ENCODE data around the gene SLC5A9. TPM values are rescaled to one million over a fixed set of nuclear protein-coding genes. Genes with fewer than 3 reads are reported as not detected.
A peak's percentile ranks its signal among the peaks of the same experiment; 100 is the strongest.
"Not testable (repeated sequence)": the region's sequence is repeated elsewhere in the genome, so short reads cannot be mapped to it uniquely, and the experiment has no call there.

Gene SLC5A9
- total RNA-seq, 1 donor from 2014 or later, result 0.57 TPM

DNA sequence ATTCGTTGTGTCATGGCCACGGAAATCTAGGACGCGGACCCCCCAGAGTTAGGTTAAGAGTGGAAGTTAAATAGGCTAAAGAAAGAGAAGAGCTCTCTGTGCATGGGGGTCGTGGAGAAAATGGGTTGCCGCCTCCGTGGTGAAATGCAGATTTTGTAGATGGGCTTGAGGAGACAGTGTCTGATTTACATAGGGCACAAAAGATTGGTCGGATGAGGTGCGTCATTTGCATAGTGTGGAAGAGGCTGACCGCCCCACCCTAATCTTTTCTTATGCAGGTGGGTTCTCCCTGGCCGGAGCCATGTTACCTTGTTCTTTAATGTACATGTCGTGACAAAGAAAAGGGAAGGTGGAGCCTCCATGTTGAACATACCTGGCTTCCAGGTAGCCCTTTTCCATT, 14.3 kb upstream of the SLC5A9 start:
- intact Hi-C loops (cut with DNase I), result no loop called here

DNA sequence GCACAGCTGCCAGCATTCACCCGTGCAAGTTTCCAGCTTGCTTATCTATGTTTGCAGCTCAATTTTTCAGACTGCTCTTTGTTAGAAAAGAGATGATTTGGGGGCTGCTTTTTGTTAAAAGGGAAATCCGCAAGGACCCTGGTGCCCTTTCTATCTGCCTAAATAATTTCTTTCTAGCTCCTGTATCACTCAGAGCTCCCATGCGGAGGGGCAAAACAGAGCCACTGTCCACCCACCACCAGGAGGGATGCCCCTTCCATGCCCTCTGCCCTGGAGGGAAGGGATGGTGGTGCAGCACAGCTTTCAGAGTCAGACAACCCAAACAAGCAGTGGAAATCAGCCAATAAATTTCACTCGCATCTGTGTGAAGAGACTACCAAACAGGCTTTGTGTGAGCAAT, 13.9 kb upstream of the SLC5A9 start:
- intact Hi-C loops (cut with DNase I), result no loop called here
- DNase-seq (ENCODE audit: low spot score), result no peak

More for the DNA sequence above, 14.3 kb upstream of the SLC5A9 start:
- no peak for DNase-seq (ENCODE audit: low spot score)

DNA sequence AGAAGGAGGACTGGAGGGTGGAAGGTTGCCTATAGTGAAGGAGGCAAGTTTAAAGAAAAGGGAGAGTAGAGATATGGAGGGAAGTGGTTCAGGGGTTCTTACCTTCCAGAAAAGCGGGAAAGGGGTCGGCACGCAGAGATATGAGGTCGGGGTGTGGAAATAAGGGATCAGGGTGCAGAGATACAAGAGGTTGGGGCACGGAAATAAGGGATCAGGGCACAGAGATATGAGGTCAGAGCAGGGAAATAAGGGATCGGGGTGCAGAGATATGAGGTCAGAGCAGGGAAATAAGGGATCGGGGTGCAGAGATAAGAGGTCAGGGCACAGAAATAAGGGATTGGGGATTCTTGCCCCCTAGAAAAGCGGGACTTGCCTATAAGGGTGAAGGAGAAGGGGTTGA, 9.1 kb upstream of the SLC5A9 start:
- intact Hi-C loops (cut with DNase I); DNase-seq (ENCODE audit: low spot score): not testable (repeated sequence)

DNA sequence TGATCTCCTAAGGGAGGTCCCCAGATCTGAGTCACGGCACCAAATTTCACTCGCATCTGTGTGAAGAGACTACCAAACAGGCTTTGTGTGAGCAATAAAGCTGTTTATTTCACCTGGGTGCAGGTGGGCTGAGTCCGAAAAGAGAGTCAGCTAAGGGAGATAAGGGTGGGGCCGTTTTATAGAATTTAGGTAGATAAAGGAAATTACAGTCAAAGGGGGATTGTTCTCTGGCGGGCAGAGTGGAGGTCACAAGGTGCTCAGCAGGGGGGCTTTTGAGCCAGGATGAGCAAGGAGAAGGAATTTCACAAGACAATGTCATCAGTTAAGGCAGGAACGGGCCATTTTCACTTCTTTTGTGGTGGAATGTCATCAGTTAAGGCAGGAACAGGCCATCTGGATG, 8.2 kb upstream of the SLC5A9 start:
- DNase-seq (ENCODE audit: low spot score); intact Hi-C loops (cut with DNase I): not testable (repeated sequence)

DNA sequence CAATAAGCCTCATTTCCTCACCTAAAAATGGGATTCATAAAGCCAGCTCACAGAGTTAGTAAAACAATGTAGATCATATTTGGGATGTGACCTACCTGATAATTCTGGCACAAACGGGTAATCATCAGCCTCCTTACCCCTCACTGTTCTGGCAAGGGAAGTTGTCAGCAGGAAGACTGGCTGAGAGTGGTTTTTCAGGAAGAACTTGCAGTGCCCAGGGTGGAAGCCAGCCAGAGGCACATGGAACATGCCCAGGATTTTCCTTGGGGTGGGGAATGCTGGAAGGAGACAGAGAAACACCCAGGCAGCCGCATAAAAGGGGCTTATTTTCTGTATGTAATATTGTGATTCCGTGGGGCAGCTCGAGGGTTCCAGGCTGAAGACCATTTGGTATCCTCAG, 7.7 kb upstream of the SLC5A9 start:
- intact Hi-C loops (cut with DNase I), result no loop called here
- no peak for DNase-seq (ENCODE audit: low spot score)

DNA sequence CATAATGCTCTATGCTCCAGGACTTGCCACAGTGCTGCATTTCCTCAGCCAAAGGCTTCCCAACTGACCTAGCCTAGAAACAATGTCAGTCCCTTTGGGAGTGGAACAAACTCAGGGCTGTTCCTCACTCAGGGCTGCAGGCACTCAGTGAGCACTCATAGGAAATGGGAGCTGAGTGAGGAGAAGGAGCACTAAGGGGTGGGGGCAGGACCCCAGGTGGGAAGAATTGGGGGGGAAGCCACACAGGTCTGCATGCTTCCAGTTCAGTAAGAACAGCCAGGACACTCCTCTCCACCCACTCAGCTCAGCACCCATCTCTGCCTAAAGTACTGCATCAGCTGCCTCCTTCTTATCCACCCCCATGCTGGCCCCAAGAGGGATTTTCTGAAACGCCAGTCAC, 7.3 kb upstream of the SLC5A9 start:
- DNase-seq (ENCODE audit: low spot score), result no peak
- intact Hi-C loops (cut with DNase I), result no loop called here

DNA sequence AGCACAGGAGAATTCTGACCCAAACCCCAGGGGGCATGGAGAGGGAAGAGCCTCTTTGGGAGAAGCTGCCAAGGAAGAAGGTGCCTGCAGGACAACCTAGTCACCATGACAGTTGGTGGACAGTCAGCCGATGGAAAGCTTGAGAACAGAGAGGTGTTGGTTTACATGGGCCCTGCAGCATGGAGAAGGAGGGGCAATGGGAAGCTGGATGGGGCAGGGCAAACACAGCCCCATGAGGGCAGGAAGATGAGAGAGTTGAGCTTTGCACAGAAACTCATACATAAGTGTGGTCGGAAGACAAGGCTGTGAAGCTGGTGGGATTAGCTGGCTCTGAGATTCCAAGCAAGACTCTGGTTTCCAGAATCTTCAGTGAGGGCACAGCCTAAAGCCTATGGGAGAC, 6.6 kb upstream of the SLC5A9 start:
- DNase-seq (ENCODE audit: low spot score), result no peak
- intact Hi-C loops (cut with DNase I), result no loop called here

DNA sequence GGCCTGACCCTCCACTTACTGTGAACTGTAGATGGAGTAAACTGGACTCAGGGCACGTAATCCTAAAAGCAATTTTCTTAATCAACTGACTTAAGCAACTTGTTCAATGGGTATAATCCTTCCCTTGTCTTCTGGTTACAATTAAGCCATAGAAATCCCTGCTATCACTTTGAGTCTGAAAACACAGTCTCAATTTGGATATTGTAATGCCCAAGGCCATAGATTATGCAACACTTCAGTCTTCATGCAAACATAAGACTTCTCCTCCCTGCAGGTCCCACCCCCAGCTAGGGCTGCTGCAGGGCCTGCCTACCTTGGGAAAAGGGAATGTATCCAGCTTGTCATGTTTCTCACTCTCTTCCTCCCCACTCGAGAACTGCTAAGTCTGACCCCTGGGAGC, 6.2 kb upstream of the SLC5A9 start:
- intact Hi-C loops (cut with DNase I), result no loop called here

DNA sequence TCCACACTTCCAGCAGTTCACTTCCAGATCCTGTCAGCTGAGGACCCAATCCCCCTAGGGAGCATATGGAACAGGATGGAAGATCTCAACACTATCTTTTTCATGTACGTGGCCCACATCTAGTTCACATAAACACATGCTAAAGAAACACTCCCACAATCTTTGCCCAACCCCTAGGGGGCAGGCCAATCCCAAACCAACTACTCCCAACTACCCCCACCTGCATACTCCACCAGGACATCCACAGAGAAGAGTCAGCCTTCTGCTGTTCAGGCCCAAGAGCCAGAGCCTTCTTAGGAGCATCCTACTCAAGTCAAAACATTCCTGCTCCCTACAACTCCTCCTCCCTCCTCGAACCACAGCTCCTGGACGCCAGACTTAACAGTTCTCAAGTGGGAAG, 5.6 kb upstream of the SLC5A9 start:
- DNase-seq (ENCODE audit: low spot score), result no peak
- intact Hi-C loops (cut with DNase I), result no loop called here

More for the DNA sequence above, 6.2 kb upstream of the SLC5A9 start:
- no peak for DNase-seq (ENCODE audit: low spot score)

DNA sequence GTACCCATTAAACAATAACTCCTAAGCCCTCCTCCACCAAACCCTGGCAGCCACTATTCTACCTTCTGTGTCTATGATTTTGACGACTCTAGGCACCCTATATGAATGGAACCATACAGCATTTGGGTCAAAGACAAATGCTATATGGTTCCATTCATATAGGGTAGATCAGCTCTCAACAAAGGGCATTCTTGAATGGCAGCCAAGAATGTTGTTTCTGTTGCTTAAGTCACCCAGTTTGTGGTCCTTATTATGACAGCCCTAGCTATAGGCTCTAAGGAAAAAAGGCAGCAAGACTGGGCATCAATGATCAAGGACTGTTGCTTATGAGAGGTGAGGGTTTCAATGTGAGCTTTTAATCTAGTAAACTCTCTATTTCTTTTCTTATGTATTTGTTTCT, 4.7 kb upstream of the SLC5A9 start:
- intact Hi-C loops (cut with DNase I), result no loop called here
- DNase-seq (ENCODE audit: low spot score), result no peak

DNA sequence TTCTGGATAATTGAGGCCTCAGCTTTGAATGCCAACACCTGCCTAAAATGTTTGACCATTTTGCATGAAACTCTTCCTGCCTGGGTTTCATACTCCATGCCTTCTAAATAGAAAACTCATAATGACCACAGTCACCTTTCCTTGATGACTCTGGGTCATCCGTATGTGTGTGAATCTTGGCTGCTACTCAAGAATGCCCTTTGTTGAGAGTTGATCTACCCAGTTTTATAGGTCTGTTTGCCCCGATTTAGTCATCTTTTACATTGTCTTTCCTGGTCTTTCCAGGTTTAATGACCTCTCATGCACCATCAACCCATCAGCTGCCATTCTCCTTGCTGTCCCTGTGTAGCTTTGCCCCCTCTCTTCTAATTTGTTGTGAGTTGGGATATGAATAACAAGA, 2.7 kb upstream of the SLC5A9 start:
- DNase-seq (ENCODE audit: low spot score), result no peak
- intact Hi-C loops (cut with DNase I), result no loop called here

DNA sequence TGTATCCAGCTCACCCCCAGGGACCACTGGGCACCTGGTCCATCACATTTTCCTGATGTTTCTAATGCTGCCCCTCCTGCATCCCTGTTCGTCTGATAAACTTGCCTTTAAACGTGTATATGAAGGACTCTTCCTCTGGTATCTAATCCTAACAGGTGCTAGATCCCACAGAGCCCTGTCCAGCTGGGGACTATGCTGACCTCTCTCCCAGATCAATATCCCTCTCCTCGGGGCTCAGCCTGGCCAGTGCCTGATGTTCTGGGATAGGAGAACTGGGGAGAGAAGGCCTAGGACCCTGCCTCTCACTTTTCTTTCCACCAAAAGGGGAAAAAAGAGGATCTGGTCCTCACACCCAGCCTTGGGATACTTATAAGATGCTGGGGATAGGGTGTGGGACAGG, 1.4 kb upstream of the SLC5A9 start:
- intact Hi-C loops (cut with DNase I), result no loop called here
- no peak for DNase-seq (ENCODE audit: low spot score)

DNA sequence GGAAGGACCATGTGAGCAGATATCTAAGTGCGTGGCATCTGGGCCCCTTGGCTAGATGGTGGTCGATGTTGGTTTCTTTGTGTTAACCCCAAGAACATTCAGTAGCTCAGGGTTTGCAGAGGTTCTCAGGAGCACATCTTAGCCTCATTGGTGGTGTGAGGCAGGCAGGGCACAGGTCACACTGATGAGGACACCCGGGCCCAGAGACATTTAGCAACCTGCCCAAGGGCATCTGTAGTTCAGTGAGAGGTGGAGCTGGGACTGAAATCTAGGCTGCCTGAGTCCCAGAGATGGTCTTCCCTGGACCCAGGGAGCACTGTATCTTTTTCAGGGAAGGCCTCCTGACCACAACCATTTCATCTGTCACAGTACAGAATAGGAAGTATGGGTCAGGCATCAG, 859 bp upstream of the SLC5A9 start:
- no peak for DNase-seq (ENCODE audit: low spot score)
- intact Hi-C loops (cut with DNase I), result no loop called here

DNA sequence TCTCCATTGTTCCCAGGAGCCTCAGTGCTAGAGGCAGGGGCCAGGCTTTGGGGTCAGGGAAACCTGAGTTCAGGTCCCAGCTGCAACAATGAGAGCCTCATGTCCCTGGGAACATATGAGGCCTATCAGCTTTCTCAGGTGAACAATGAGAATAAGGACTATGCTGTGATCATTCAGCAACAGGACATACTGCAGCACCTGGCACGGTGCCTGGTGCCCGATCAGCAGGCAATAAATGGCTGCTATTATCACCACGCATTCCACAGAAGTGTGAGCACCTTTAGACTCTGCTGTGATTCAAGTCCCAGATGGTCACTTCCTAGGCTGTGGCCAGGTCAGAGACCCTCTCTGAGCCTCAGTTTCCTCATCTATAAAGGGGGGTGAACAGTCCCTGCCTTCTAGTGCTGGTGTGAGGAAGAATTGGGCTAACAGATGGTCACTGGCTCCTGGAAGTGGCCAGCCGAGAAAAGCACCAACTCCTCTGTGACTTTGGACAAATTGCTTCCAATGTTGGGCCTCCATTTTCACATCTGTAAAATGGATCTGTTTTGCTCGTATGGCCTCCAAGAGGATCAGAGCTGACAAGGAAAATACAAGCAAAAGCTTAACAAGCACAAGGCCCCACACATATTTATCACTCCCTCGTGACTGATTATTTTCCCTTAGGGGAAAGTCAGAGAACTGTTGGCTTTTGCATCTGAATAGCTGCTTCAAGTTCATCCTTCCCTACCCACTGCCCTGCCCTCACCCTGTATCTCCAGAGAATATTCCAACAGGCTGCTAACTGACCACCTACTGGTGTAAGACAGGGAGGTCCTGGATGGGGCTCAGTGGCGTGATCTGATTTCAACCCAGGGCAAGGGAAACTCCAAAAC, 1.1 kb downstream of the SLC5A9 start:
- intact Hi-C loops (cut with DNase I), result no loop called here
- DNase-seq (ENCODE audit: low spot score), result peak; percentile 9

DNA sequence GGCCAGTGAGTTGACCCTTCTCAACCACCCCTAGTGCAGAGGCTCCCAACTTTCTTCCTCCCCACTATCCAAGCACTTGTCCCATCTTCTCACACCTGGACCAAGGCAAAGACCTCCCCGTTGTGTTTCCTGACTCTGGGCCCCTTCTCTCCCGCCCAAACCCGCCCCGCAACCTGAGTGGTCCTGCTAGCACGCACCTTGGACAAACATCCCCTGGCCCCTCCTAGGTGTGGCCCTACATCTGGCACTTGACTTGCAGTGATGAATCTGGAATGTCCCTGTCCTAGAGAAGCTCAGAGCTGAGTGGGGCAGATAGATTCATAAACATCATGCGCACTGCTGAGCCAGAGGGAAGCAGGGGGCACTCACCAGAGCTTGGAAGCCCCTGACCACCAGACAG, 2.3 kb downstream of the SLC5A9 start:
- intact Hi-C loops (cut with DNase I), result no loop called here
- DNase-seq (ENCODE audit: low spot score), result peak; percentile 55

DNA sequence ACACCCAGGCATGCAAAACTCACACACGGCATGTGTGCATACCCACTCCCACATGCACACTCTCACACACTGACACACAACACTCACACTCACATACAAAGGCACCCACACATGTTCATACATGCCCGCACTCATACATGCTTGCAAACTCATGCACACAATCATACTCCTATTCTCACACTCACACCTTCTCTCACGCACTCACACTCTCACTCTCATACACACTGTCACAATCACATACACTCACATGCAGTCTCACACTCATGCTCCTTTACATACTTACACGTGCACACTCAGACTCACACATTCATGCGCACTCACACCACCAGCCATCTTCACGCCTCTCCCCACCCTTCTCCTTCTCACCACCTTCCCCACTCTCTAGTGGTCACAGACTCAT, 3.1 kb downstream of the SLC5A9 start:
- intact Hi-C loops (cut with DNase I), result no loop called here
- peak; percentile 2 for DNase-seq (ENCODE audit: low spot score)

DNA sequence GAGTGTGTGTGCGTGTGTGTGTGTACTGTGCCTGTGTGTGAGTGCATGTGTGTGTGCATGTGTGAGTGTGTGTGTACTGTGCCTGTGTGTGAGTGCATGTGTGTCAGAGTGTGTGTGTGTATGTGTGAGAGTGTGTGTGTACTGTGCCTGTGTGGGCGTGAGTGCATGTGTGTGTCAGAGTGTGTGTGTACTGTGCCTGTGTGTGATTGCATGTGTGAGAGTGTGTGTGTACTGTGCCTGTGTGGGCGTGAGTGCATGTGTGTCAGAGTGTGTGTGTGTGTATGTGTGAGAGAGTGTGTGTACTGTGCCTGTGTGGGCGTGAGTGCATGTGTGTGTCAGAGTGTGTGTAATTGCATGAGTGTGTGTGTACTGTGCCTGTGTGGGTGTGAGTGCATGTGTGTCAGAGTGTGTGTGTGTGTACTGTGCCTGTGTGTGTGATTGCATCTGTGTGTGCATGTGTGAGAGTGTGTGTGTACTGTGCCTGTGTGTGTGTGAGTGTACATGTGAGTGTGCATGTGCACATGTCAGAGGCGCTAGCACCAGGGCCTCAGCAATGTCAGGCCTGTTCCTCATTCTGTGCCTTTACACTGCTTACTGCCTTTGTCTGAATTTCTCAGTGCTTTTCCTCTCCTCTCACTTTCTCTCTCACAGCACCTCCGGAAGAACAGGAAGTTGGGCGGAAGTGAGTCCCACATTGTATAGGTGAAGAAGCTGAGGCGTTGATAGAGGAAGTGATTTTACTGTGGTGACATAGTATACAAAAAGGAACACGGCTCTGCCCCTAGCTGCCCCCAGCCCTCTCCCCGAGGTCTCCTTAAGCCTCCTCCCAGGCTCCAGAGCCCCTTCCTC, 4.9 kb downstream of the SLC5A9 start:
- DNase-seq (ENCODE audit: low spot score), result peak; percentile 71
- intact Hi-C loops (cut with DNase I), result no loop called here

DNA sequence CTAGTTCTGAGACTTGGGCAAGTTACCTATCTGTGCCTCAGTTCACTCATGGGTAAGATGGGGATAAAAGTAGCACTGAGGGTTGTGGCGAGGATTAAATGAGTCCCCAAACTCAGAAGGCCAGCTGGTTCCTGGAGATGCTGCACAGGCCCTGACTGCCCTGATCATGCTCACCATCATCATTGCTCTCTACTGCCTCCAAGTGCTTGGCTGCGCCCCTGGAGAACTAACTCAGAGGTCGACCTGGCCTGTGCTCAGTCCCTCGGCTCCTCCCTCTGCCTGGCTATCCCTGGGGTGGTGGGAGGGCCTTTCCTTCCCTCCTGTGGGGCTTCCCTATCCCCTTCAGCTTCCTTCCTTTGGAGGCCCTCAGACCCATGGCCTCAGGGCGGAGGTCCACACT, 5.6 kb downstream of the SLC5A9 start:
- peak; percentile 51 for DNase-seq (ENCODE audit: low spot score)
- intact Hi-C loops (cut with DNase I), result no loop called here

DNA sequence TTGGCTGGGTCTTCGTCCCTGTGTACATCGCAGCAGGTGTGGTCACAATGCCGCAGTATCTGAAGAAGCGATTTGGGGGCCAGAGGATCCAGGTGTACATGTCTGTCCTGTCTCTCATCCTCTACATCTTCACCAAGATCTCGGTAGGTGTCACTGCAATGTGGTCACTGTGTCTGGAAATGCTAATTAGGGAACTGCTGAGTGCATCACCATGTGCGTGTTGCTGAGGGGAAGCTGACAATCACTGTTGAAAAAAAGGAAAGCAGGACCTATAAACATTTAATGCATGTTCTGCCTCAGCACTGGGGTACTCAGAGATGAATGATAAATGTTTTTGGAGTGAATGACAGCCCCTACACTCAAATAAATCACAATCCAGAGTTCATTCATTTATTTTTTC, 6.8 kb downstream of the SLC5A9 start:
- DNase-seq (ENCODE audit: low spot score), result peak; percentile 41
- intact Hi-C loops (cut with DNase I), result no loop called here

DNA sequence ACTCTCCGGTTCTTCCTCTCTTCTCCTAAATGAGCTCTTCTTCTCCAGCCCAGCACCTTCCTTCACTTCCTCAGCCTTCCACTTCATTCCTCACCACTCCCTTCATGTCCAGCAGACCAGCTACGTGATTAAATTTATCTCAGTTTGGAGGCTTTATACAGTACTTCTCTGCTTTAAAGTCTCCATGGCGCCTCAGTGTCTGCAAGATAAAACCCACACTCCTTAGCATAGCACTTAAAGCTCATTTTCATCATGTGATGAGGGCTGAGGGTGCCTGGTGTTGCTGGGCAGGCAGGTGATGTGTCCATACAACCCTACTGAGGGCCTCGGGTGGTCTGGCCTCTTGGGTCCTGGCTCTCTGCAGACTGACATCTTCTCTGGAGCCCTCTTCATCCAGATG, 7.7 kb downstream of the SLC5A9 start:
- intact Hi-C loops (cut with DNase I), result no loop called here
- DNase-seq (ENCODE audit: low spot score), result peak; percentile 10

DNA sequence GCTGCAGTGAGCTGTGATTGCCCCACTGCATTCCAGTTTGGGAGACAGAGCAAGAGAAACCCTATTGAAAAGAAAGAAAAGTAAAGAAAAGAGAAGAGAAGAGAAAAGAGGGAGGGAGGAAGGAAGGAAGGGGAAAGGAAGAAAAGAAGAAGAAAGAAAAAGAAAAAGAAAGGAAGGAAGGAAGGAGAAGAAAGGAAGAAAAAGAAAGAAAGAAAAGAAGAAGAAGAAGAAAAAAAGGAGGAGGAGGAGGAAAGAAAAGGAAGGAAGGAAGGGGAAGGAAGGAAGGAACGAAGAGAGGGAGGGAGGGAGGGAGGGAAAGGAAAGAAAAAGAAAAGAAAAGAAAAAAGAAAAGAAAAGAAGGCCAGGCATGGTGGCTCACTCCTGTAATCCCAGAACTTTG, 10.2 kb downstream of the SLC5A9 start:
- DNase-seq (ENCODE audit: low spot score), result no peak
- intact Hi-C loops (cut with DNase I), result no loop called here
